ENCODE data around the gene SSH2.

- TF ChIP-seq CTCF (tag by site-specific recombination; IDR thresholded peaks at IDR 0.05) (no peak), ZNF664 (tag by site-specific recombination; IDR thresholded peaks at IDR 0.05) (no peak), ZNF843 (tag by site-specific recombination; IDR thresholded peaks at IDR 0.05) (no peak), ZNF274 (IDR thresholded peaks at IDR 0.05; ENCODE audit: low read length) (no peak), ZNF274 (tag by site-specific recombination; IDR thresholded peaks at IDR 0.05; ENCODE audit: borderline replicate concordance) (no peak), ZNF660 (tag by site-specific recombination; IDR thresholded peaks at IDR 0.05) (no peak), ZNF23 (tag by site-specific recombination; IDR thresholded peaks at IDR 0.05; ENCODE audit: borderline replicate concordance) (no peak), ZNF114 (tag by site-specific recombination; IDR thresholded peaks at IDR 0.05) (no peak)
Measured at GRCh38 chr17:29699283-29699682, 230.7 kb downstream of the SSH2 start.

All from HEK293 (cell line).